Measurements from ENCODE around the gene ZNF138. TPM values are rescaled to one million over a fixed set of nuclear protein-coding genes. Genes with fewer than 3 reads are reported as not detected.
A peak's percentile ranks its signal among the peaks of the same experiment; 100 is the strongest.

ZNF138 gene
- total RNA-seq, 1 experiment from 2014 or later = 12.5 TPM

GRCh38 chr7:64870656-64871055 lies 76.4 kb downstream of the ZNF138 start:
- no peaks in the 10 kb centered on the region for H3K36me3 Mint-ChIP-seq (ENCODE audit: insufficient read depth, unreplicated experiment)
- peaks cover 8% of the 10 kb centered on the region; the same call in 1 of the 2 replicates for H3K9me3 ChIP-seq
- no peak for DNase-seq
- ChIA-PET CTCF (no interaction called here), POLR2A (no interaction called here)
- no TSS peak for BruUV-seq (replicated peaks)
- no peak overlapping the region for H3K4me3 Mint-ChIP-seq (ENCODE audit: unreplicated experiment)
- no peaks in the 10 kb centered on the region for H3K27me3 ChIP-seq (replicated peaks; ENCODE audit: control insufficient read depth, insufficient read depth, low read length)
- no peak overlapping the region for H3K27ac Mint-ChIP-seq (ENCODE audit: unreplicated experiment)
- no peaks in the 10 kb centered on the region for H3K4me1 ChIP-seq
- H3K4me3 ChIP-seq (ENCODE audit: low read depth, low read length) = no peak overlapping the region
- no peaks in the 10 kb centered on the region for H3K36me3 ChIP-seq (ENCODE audit: control insufficient read depth, insufficient read depth, low read length)
- H3K4me1 Mint-ChIP-seq (ENCODE audit: low read depth, unreplicated experiment) = no peaks in the 10 kb centered on the region
- H3K9me3 Mint-ChIP-seq (ENCODE audit: unreplicated experiment) = peaks cover 18% of the 10 kb centered on the region
- intact Hi-C loops (cut with micrococcal nuclease; ENCODE audit: unreplicated experiment) = no loop called here
- no peak for TF ChIP-seq CTCF (IDR thresholded peaks at IDR 0.05; ENCODE audit: insufficient read depth in 1 of 2, low read depth in 1 of 2, low read length in 1 of 2, severe bottlenecking in 1 of 2, unreplicated experiment in 1 of 2)
- H3K27me3 Mint-ChIP-seq (ENCODE audit: insufficient read depth, unreplicated experiment) = peaks cover 3% of the 10 kb centered on the region

GRCh38 chr7:64871761-64872160 lies 77.5 kb downstream of the ZNF138 start:
- no peaks in the 10 kb centered on the region for H3K4me1 ChIP-seq
- Mint-ChIP-seq H3K4me1 (ENCODE audit: low read depth, unreplicated experiment) (no peaks in the 10 kb centered on the region), H3K9me3 (ENCODE audit: unreplicated experiment) (peaks cover 18% of the 10 kb centered on the region), H3K4me3 (ENCODE audit: unreplicated experiment) (no peak overlapping the region), H3K27me3 (ENCODE audit: insufficient read depth, unreplicated experiment) (peaks cover 3% of the 10 kb centered on the region), H3K27ac (ENCODE audit: unreplicated experiment) (no peak overlapping the region), H3K36me3 (ENCODE audit: insufficient read depth, unreplicated experiment) (no peaks in the 10 kb centered on the region)
- ChIA-PET POLR2A (no interaction called here), CTCF (no interaction called here)
- no peak overlapping the region for H3K4me3 ChIP-seq (ENCODE audit: low read depth, low read length)
- peaks cover 8% of the 10 kb centered on the region; the same call in 1 of the 2 replicates for H3K9me3 ChIP-seq
- no peaks in the 10 kb centered on the region for H3K27me3 ChIP-seq (replicated peaks; ENCODE audit: control insufficient read depth, insufficient read depth, low read length)
- TF ChIP-seq CTCF (IDR thresholded peaks at IDR 0.05; ENCODE audit: insufficient read depth in 1 of 2, low read depth in 1 of 2, low read length in 1 of 2, severe bottlenecking in 1 of 2, unreplicated experiment in 1 of 2) = no peak
- no TSS peak for BruUV-seq (replicated peaks)
- intact Hi-C loops (cut with micrococcal nuclease; ENCODE audit: unreplicated experiment) = no loop called here
- H3K36me3 ChIP-seq (ENCODE audit: control insufficient read depth, insufficient read depth, low read length) = no peaks in the 10 kb centered on the region
- peak in 1 of 2 experiments; percentile 9 for DNase-seq

- H3K9me3 Mint-ChIP-seq (ENCODE audit: unreplicated experiment) = peaks cover 18% of the 10 kb centered on the region
- peaks cover 9% of the 10 kb centered on the region for H3K9me3 ChIP-seq
- CTCF ChIA-PET = no interaction called here
- intact Hi-C loops (cut with micrococcal nuclease; ENCODE audit: unreplicated experiment) = no loop called here
- H3K4me1 ChIP-seq = no peaks in the 10 kb centered on the region
- H3K4me3 Mint-ChIP-seq (ENCODE audit: unreplicated experiment) = no peak overlapping the region
- POLR2A ChIA-PET = no interaction called here
- H3K36me3 Mint-ChIP-seq (ENCODE audit: insufficient read depth, unreplicated experiment) = no peaks in the 10 kb centered on the region
- H3K4me1 Mint-ChIP-seq (ENCODE audit: low read depth, unreplicated experiment) = no peaks in the 10 kb centered on the region
- H3K27ac Mint-ChIP-seq (ENCODE audit: unreplicated experiment) = no peak overlapping the region
- no TSS peak for BruUV-seq (replicated peaks)
- H3K27me3 Mint-ChIP-seq (ENCODE audit: insufficient read depth, unreplicated experiment) = peaks cover 3% of the 10 kb centered on the region
- TF ChIP-seq CTCF (IDR thresholded peaks at IDR 0.05; ENCODE audit: insufficient read depth in 1 of 2, low read depth in 1 of 2, low read length in 1 of 2, severe bottlenecking in 1 of 2, unreplicated experiment in 1 of 2) = no peak
- H3K36me3 ChIP-seq (ENCODE audit: control insufficient read depth, insufficient read depth, low read length) = no peaks in the 10 kb centered on the region
- no peaks in the 10 kb centered on the region for H3K27me3 ChIP-seq (replicated peaks; ENCODE audit: control insufficient read depth, insufficient read depth, low read length)
- DNase-seq = peak in 1 of 2 experiments; percentile 26
- no peak overlapping the region for H3K4me3 ChIP-seq (ENCODE audit: low read depth, low read length)
These were observed 78.3 kb downstream of the ZNF138 start for GRCh38 chr7:64872351-64873154.
